Esophagus (tissue), 2 donors: Measurements from ENCODE around the gene ARHGEF39. TPM values are rescaled to one million over a fixed set of nuclear protein-coding genes. Genes with fewer than 3 reads are reported as not detected.

Experiments
- H3K27ac ChIP-seq, 2 donors: one replicate each; pipeline ENCODE4 v1.5.1; 2013; ENCODE audit warnings: low read depth in 2 of 2, mild to moderate bottlenecking in 2 of 2, inconsistent platforms in 1 of 2, low read length in 1 of 2, moderate library complexity in 1 of 2
- H3K27me3 ChIP-seq, 2 donors: one replicate each; pipeline ENCODE4 v1.6.1; 2013; ENCODE audit warnings: low read length in 2 of 2, control low read depth in 1 of 2, mild to moderate bottlenecking in 1 of 2; ENCODE audit not compliant: insufficient read depth in 2 of 2, control insufficient read depth in 1 of 2
- H3K36me3 ChIP-seq, 2 donors: one replicate each; pipeline ENCODE4 v1.6.1; 2013; ENCODE audit warnings: low read length in 1 of 2; ENCODE audit not compliant: control insufficient read depth in 2 of 2, insufficient read depth in 2 of 2
- H3K4me1 ChIP-seq, 2 donors: one replicate each; pipeline ENCODE4 v1.6.1; 2013; ENCODE audit warnings: low read length in 1 of 2; ENCODE audit not compliant: control insufficient read depth in 2 of 2, insufficient read depth in 2 of 2
- H3K4me3 ChIP-seq, 2 donors: one replicate each; pipeline ENCODE4 v1.5.1; 2013; ENCODE audit warnings: low read length in 2 of 2, mild to moderate bottlenecking in 2 of 2, low read depth in 1 of 2, moderate library complexity in 1 of 2
- H3K9me3 ChIP-seq, 2 donors: one replicate each; pipeline ENCODE4 v1.6.1; 2013; ENCODE audit warnings: mild to moderate bottlenecking in 2 of 2, low read depth in 1 of 2, low read length in 1 of 2, moderate library complexity in 1 of 2; ENCODE audit not compliant: control insufficient read depth in 2 of 2, insufficient read depth in 1 of 2
- WGBS, 2 donors: extraction: QIAGEN DNeasy Blood & Tissue Kit; methylation state at CpG; one replicate each; pipeline ENCODE4 v1.1.7; 2013; 5-methylcytosine and 5-hydroxymethylcytosine counted together
- polyA plus RNA-seq, 2 donors: library from polyadenylated mRNA; stranded (reverse); fragments of 200-250 nt; gene quantifications; one replicate each; pipeline ENCODE4 v1.2.3, GENCODE V29; 2013
- donor health status: healthy with polysubstance abuse.
- donor health status: Bipolar disorder and iron deficiency.

Gene ARHGEF39
- polyA plus RNA-seq, 2 donors: 2.4 to 4.0 TPM

- H3K36me3 ChIP-seq: no peaks in the 10 kb centered on the region
- WGBS, 2 donors: 95 to 98% methylated on average over 3 of the region's 3 CpGs
- H3K9me3 ChIP-seq: no peaks in the 10 kb centered on the region
- H3K27me3 ChIP-seq: no peaks in the 10 kb centered on the region
- peaks cover 7% of the 10 kb centered on the region in 2 donors for H3K4me1 ChIP-seq
- no peak overlapping the region for H3K4me3 ChIP-seq
- no peak overlapping the region for H3K27ac ChIP-seq
Measured at GRCh38 chr9:35667939-35668338, 2.9 kb upstream of the ARHGEF39 start.

GRCh38 chr9:35666549-35666948 lies 1.6 kb upstream of the ARHGEF39 start:
- Histone ChIP-seq H3K36me3 (peaks cover 0 to 5% of the 10 kb centered on the region in 2 donors), H3K27ac (no peak overlapping the region), H3K9me3 (no peaks in the 10 kb centered on the region), H3K4me3 (no peak overlapping the region), H3K27me3 (no peaks in the 10 kb centered on the region), H3K4me1 (peaks cover 7 to 13% of the 10 kb centered on the region in 2 donors)
- WGBS, 2 donors: 86 to 90% methylated on average over 5 of the region's 5 CpGs

- H3K36me3 ChIP-seq: peaks cover 0 to 5% of the 10 kb centered on the region in 2 donors
- H3K4me3 ChIP-seq: no peak overlapping the region
- H3K27me3 ChIP-seq: no peaks in the 10 kb centered on the region
- 77 to 82% methylated on average over 1 of the region's 1 CpG for WGBS, 2 donors
- peaks cover 7 to 13% of the 10 kb centered on the region in 2 donors for H3K4me1 ChIP-seq
- no peak overlapping the region for H3K27ac ChIP-seq
- no peaks in the 10 kb centered on the region for H3K9me3 ChIP-seq
Measured at GRCh38 chr9:35666045-35666444, 1.1 kb upstream of the ARHGEF39 start.

- Histone ChIP-seq H3K4me1 (peaks cover 7 to 13% of the 10 kb centered on the region in 2 donors), H3K36me3 (peaks cover 5% of the 10 kb centered on the region in 2 donors), H3K4me3 (peak overlapping the region; percentile 54 to 63), H3K27ac (peak overlapping the region; percentile 74 to 76), H3K27me3 (no peaks in the 10 kb centered on the region), H3K9me3 (no peaks in the 10 kb centered on the region)
- WGBS, 2 donors: 18 to 21% methylated on average over 5 of the region's 5 CpGs
Measured at GRCh38 chr9:35665471-35665818, 450 bp upstream of the ARHGEF39 start.

GRCh38 chr9:35662437-35662836 lies 2.6 kb downstream of the ARHGEF39 start:
- Histone ChIP-seq H3K36me3 (peaks cover 5 to 6% of the 10 kb centered on the region in 2 donors), H3K27ac (peak overlapping the region; percentile 52 to 67), H3K4me3 (no peak overlapping the region), H3K27me3 (no peaks in the 10 kb centered on the region), H3K9me3 (no peaks in the 10 kb centered on the region), H3K4me1 (peaks cover 7 to 13% of the 10 kb centered on the region in 2 donors)
- 84 to 89% methylated on average over 7 of the region's 7 CpGs for WGBS, 2 donors

- H3K36me3 ChIP-seq: peaks cover 5 to 6% of the 10 kb centered on the region in 2 donors
- no peaks in the 10 kb centered on the region for H3K27me3 ChIP-seq
- WGBS, 2 donors: 59 to 74% methylated on average over 3 of the region's 3 CpGs
- H3K4me1 ChIP-seq: peaks cover 7 to 13% of the 10 kb centered on the region in 2 donors
- H3K9me3 ChIP-seq: no peaks in the 10 kb centered on the region
- H3K27ac ChIP-seq: peak overlapping the region; percentile 52 to 77
- no peak overlapping the region for H3K4me3 ChIP-seq
Measured at GRCh38 chr9:35661756-35662350, 3.1 kb downstream of the ARHGEF39 start.

- WGBS, 2 donors: 38 to 53% methylated on average over 9 of the region's 9 CpGs
Measured at GRCh38 chr9:35660966-35661415, 4.0 kb downstream of the ARHGEF39 start.

GRCh38 chr9:35659340-35659739 lies 5.7 kb downstream of the ARHGEF39 start:
- peaks cover 3 to 7% of the 10 kb centered on the region in 2 donors for H3K4me1 ChIP-seq
- WGBS, 2 donors: 57 to 59% methylated on average over 3 of the region's 3 CpGs
- H3K4me3 ChIP-seq: no peak overlapping the region
- H3K27me3 ChIP-seq: no peaks in the 10 kb centered on the region
- H3K36me3 ChIP-seq: peaks cover 5 to 6% of the 10 kb centered on the region in 2 donors
- H3K27ac ChIP-seq: peak overlapping the region in 1 of 2 donors; percentile 97
- H3K9me3 ChIP-seq: no peaks in the 10 kb centered on the region

More at GRCh38 chr9:35660966-35661415, 4.0 kb downstream of the ARHGEF39 start:
- Histone ChIP-seq H3K27me3 (no peaks in the 10 kb centered on the region), H3K36me3 (peaks cover 5 to 6% of the 10 kb centered on the region in 2 donors), H3K9me3 (no peaks in the 10 kb centered on the region), H3K27ac (peak overlapping the region; percentile 38 to 90), H3K4me3 (no peak overlapping the region), H3K4me1 (peaks cover 7 to 13% of the 10 kb centered on the region in 2 donors)

GRCh38 chr9:35658968-35659220 lies 6.1 kb downstream of the ARHGEF39 start:
- peak overlapping the region; percentile 79 to 92 for H3K4me3 ChIP-seq
- peaks cover 5 to 6% of the 10 kb centered on the region in 2 donors for H3K36me3 ChIP-seq
- H3K27me3 ChIP-seq: no peaks in the 10 kb centered on the region
- no peaks in the 10 kb centered on the region for H3K9me3 ChIP-seq
- H3K4me1 ChIP-seq: peaks cover 3 to 6% of the 10 kb centered on the region in 2 donors
- 2 to 3% methylated on average over 2 of the region's 2 CpGs for WGBS, 2 donors
- peak overlapping the region; percentile 93 to 97 for H3K27ac ChIP-seq
